ENCODE results near the gene GABBR2.
"Not testable (repeated sequence)": the region's sequence is repeated elsewhere in the genome, so short reads cannot be mapped to it uniquely, and the experiment has no call there.

GABBR2 gene

DNA sequence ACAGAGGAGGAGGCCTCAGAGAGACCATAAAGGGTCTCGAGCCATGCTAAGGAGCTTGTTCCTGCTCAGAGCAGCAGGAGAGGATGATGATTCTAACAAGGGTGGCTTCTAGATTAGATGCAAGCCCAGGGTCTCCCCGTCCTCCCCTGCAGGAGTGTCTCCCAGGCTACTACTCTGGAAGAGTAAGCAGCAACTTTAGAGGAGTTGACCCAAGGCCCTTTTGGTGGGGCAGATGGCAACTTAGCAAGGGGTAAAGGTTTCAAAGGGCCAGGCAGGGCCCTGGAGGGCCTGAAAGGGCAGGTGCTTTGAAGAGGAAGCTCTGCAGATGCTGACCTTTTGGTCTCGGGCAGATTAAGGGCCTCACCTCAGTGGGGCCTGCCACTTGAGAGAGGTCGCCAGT, 174.9 kb downstream of the GABBR2 start:
- no peak for DNase-seq

DNA sequence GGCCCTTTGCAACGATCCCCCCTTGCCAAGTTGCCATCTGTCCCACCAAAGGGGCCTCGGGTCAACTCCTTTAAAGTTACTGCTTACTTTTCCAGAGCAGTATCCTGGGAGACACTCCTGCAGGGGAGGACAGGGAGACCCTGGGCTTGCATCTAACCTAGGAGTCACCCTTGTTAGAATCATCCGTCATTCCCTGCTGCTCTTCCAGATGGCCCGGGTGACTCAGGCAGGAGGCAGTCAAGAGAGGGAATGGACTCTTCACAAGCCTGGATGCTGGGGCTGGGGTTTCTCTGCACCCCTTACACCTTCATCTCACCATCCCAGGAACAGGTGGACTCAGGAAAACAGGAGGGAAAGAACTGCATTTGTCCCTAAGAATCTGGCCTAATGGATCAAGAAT, 175.6 kb downstream of the GABBR2 start:
- no peak for DNase-seq

GRCh38 chr9:98532574-98532973, 176.2 kb downstream of the GABBR2 start:
- no peak for DNase-seq

- no peak for DNase-seq
Observed at GRCh38 chr9:98532147-98532546, 176.6 kb downstream of the GABBR2 start.

GRCh38 chr9:98530806-98531386, 177.8 kb downstream of the GABBR2 start:
- DNase-seq: no peak

DNA sequence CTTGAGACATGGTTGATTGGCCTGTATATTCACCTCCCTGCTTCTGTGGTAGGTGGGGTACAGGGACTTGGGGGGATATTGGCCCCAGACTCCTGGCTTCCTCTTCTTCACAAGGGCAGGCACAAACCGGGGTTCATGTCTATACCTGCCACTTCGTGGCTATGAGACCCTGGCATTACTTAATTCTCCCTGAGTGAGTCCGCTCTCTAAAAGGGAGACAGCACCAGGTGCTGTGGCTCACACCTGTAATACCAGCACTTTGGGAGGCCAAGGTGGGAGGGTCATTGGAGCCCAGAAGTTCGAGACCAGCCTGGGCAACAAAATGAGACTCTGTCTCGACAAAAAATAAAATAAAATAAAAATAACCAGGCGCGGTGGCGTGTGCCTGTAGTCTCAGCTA, 178.5 kb downstream of the GABBR2 start:
- DNase-seq: no peak

GRCh38 chr9:98529841-98530240, 178.9 kb downstream of the GABBR2 start:
- no peak for DNase-seq

DNA sequence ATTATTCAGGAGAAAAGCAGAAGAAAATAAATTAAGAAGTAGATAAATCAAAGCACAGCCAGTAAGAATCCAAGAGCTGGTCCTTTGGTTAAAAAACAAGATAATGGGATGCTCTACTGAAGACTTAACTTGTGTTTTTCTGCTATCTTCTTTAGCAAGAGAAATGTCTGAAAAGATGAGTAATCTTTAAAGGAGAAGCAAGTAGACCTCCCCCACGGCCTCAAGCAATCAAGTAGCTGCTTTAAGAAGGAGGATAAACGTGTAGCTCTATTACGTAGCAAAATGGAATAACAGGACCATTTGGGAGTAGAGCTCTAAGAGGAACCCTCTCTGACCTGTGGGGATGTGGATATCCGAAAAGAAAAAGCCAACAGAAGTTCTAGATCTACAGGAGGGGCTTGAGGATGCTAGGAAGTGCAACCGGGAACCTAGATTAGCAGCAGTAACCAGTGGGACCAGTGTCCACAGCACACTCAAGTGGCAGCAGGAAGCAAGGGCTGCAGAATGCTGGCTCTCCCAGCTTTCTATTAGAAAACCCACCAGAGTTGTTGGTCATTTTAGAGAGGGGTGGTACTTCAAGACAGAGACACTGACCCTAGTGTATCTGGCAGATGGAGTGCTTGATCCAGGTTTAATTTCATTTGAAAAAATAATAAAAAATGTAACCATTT, 185.4 kb downstream of the GABBR2 start:
- no peak for DNase-seq

GRCh38 chr9:98522487-98522886, 186.2 kb downstream of the GABBR2 start:
- DNase-seq: no peak

GRCh38 chr9:98521141-98521540, 187.6 kb downstream of the GABBR2 start:
- DNase-seq: no peak

DNA sequence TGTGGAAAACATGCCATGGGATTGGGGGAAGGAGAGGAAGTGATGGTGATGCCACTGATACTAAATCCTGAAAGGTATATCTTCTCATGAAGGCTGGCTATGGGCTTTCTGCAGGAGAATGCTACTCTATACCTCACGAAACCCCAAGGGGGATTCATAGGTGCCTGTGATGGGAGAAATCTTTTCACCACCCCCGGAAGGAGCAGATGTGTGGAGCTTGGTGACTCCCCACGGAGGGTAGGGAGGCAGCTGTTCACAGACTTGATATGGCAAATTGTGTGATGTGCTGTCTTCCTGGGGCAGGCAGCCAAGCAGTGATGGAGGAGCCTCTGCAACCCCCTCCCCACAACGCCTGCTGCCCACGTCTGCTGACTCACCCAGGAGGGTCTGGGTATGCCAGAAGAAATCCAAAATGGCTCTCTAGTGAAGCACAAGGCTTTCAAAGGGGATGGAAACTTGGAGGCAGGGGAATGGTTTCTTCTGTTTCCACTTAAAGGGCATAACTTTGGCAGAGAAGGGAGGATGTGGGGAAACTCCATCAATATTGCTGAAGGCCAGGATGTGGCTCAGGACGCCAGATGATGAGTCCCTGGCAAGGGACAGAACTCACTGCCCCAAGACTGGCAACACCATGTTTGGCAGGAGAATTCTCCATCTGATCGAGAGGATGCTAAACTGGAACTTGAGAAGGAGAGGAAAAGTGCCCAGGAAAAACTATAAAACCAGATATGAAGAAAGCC, 188.3 kb downstream of the GABBR2 start:
- no peak for DNase-seq

- no peak for DNase-seq
Observed at GRCh38 chr9:98519641-98520040, 189.1 kb downstream of the GABBR2 start.

- no peak for DNase-seq
Observed at GRCh38 chr9:98518556-98518955, 190.2 kb downstream of the GABBR2 start.

DNA sequence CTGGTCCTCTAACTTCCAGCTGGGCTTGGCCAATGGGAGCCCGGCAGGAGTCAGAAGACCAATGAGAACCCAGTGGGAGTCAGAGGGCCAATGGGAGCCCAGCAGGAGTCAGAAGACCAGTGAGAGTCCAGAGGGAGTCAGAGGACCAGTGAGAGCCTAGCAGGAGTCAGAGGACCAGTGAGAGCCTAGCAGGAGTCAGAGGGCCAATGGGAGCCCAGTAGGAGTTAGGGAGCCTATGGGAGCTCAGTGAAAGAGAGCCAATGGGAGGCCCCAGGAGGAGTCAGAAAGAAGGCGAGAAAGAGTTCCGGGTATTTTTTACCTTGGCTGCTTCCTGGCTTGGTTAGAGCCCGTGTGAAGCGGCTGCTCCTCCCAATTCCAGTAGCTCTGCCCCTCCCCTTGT, 191.0 kb downstream of the GABBR2 start:
- no peak for DNase-seq

GRCh38 chr9:98516897-98517503, 191.7 kb downstream of the GABBR2 start:
- no peak for DNase-seq

DNA sequence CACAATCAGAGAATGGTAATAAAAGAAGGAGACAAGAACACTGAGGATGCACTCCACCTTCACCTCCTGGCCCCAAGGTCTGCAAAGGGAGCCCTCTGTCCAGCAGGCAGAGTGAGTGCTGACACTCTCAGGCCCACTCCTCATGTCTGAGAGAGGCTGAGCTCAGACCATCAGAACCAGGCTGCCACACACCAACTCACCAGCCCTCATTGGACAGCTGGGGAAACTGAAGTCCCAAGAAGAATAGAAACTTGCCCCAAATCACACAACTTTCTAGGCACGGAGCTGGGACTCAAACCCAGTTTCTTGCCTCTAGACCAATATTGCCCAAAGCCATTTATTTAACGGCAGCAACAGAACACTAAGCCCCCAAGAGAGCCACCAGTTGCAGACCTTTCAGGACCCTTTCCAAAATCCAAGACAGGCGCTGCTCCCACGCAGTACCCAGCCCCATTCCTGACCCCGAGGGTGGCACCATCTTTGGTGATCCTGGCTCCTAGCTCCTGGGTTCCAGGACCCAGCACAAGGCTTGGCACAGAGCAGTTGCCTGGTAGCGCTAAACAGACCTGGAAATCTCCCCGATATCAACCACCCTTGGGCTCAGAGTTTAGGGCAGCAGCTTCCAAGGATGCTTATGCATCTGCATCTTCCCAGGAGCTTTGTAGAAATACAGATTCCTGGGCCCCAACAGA, 192.4 kb downstream of the GABBR2 start:
- no peak for DNase-seq

DNA sequence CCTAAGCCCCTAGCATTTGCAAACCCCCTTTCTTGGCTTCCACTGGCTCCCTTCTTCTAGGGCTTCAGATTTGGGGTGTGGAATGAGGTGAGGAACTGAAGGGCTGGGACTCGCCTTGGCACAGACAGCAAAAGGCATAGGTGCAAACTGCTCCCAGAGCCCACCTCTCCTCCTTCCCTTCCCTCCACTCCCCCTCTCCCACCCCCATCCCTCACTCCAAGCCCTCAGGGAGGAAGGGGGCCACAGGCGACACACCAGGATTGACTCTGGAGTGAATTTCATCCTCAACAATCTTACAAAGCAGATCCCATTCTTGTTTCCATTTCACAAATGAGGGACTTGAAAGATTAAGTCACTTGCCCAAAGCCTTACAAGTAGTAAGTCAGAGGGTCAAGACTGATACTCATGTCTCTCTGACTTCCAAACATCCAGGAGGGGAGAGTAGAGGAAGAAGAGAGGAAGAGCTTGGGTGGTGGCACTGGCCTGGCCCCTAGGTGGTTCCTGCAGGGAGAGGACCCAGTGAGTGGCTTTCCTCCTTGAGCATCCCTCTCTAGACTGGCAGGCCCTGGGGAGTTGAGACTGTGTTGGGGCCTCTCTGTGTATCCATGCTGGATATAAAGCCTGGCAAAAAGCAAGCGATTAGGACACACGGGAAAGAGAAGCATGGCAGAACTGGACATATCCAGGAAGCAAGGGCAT, 193.1 kb downstream of the GABBR2 start:
- no peak for DNase-seq

DNA sequence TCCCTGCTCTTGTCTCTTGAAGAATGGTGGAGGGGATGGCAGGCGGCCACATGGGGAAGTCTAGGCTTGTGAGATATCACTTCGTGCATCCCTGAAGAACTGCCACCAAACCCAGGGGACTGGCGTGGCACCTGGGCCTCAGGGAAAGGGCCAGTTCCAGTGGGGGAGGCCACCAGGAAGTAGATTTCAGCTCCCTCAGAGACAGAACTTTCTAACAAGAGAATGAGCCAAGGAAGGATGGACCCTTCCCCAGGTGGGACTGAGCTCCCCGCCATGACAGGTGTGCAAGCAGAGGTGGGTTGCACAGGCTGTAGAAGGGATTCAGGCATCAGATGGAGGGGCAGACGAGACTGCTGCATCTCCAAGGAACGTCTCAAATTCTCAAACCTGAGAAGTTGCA, 193.9 kb downstream of the GABBR2 start:
- DNase-seq: no peak

- DNase-seq: not testable (repeated sequence)
Observed at GRCh38 chr9:98508217-98508919, 200.4 kb downstream of the GABBR2 start.

DNA sequence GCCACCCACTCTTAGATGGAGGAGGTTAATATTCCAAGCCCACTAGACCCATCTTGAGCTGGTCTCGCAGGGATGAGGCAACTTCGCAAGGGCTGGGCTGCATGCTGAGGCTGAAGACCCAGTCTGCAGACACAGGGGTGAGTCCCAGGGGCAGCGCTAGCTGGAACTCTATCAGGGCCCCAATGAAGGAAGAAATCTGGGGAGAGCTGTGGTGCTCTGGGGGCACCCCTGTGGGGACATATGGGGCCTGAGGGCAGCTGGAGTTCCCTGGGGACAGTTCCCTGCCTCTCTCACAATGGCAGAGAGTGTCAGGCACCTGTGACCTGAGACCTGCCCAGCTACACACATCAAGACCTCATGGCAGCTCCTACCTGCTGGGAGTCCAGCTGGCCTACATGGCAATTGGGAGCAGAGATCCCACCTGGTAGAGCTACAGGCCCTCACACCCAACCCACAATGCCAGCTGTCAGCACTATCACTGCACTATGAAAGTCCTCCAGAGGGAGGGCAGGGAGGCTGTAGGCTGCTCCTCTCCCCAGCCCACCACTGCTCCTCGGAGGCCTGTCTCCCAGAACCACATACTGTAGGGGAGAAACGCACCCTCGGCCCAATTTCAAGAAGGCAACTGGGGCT, 202.2 kb downstream of the GABBR2 start:
- DNase-seq: no peak

Data from activated gamma-delta T cell treated with Interleukin-2 at 50 U/mL for 16 hours (primary cell).